ENCODE data around the gene PCDH15.

The PCDH15 gene

DNA sequence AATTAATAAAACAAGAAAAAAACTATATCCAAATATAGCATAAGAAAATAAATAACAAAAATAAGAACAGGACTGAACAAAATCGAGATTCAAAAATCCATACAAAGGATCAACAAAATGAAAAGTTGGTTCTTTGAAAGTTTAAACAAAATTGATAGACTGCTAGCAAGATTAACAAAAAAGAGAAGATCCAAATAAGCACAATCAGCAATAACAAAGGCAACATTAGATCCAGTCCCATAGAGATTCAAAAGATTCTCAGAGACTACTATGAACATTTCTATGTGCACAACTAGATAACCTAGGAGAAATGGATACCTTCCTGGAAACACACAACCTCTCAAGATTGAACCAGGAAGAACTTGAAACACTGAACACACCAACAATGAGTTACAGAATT lies 534.6 kb downstream of the PCDH15 start:
- TF ChIP-seq L3MBTL2 (conservative IDR thresholded peaks at IDR 0.05) (no peak), ELF4 (IDR thresholded peaks at IDR 0.05) (no peak), BHLHE40 (IDR thresholded peaks at IDR 0.05; ENCODE audit: borderline replicate concordance) (no peak)
- CTCF ChIA-PET = no interaction called here
- no peak for DNase-seq (ENCODE audit: extremely low spot score)
- POLR2A ChIA-PET = no interaction called here

DNA sequence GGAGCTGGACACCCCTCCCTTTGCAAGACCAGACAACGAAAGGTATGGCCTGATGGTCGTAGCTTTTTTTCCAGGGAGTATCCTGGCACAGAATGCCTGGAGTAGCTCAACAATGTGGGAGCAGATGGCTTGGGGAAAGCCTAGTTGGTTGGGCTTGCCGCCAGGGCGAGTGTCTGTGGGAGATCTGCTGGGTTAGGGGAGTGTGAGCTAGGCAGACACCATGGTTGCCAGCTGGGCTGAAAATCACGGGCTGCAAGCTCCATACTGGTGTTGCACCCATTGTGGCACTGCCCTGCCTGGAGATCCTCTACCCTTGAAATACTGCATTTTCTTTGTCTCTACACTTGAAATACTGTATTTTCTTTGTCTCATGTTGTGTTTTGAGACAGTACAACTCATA lies 538.3 kb downstream of the PCDH15 start:
- CTCF ChIA-PET = no interaction called here
- POLR2A ChIA-PET = no interaction called here
- DNase-seq (ENCODE audit: extremely low spot score) = no peak
- no peak for TF ChIP-seq SP1 (IDR thresholded peaks at IDR 0.05)
- no peak for TF ChIP-seq FOXK2 (IDR thresholded peaks at IDR 0.05)
- TF ChIP-seq HDGF (IDR thresholded peaks at IDR 0.05; ENCODE audit: borderline replicate concordance) = no peak
- TF ChIP-seq ELF4 (IDR thresholded peaks at IDR 0.05) = no peak
- TF ChIP-seq ARNT (IDR thresholded peaks at IDR 0.05) = no peak
- TF ChIP-seq FOXA1 (IDR thresholded peaks at IDR 0.05) = no peak

DNA sequence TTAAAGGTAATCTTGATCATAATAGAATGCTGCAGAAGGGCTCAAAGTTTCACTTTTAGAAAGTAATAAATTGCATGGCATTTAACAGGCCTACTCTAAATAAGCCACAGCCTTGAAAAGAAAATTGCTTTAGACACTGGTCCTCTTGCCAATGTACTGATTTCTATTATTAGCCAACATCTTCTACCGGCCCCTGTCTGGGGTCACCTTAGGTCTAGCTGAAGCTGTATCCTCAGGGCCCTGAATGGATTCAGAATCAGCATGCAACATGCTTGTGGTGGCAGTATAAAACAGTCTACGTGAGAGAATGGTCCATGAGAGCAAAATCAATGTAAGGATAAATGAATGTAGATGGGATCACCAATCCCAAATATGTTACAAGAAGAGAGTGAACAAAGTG lies 541.9 kb downstream of the PCDH15 start:
- DNase-seq (ENCODE audit: extremely low spot score) = no peak
- no peak for TF ChIP-seq FOXK2 (IDR thresholded peaks at IDR 0.05)
- no peak for TF ChIP-seq ARNT (IDR thresholded peaks at IDR 0.05)
- TF ChIP-seq BHLHE40 (IDR thresholded peaks at IDR 0.05; ENCODE audit: borderline replicate concordance) = no peak
- no peak for TF ChIP-seq ELF4 (IDR thresholded peaks at IDR 0.05)
- TF ChIP-seq, protein P1, sequence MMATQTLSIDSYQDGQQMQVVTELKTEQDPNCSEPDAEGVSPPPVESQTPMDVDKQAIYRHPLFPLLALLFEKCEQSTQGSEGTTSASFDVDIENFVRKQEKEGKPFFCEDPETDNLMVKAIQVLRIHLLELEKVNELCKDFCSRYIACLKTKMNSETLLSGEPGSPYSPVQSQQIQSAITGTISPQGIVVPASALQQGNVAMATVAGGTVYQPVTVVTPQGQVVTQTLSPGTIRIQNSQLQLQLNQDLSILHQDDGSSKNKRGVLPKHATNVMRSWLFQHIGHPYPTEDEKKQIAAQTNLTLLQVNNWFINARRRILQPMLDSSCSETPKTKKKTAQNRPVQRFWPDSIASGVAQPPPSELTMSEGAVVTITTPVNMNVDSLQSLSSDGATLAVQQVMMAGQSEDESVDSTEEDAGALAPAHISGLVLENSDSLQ (IDR thresholded peaks at IDR 0.05) = no peak
- no peak for TF ChIP-seq FOXM1 (IDR thresholded peaks at IDR 0.05; ENCODE audit: borderline replicate concordance)
- no peak for TF ChIP-seq ZNF384 (IDR thresholded peaks at IDR 0.05)
- no peak for TF ChIP-seq CTBP1 (IDR thresholded peaks at IDR 0.05; ENCODE audit: borderline replicate concordance)
- TF ChIP-seq FOXA1 (IDR thresholded peaks at IDR 0.05) = no peak
- no peak for TF ChIP-seq L3MBTL2 (conservative IDR thresholded peaks at IDR 0.05)
- no peak for TF ChIP-seq LEF1 (IDR thresholded peaks at IDR 0.05; ENCODE audit: borderline replicate concordance)
- no peak for TF ChIP-seq SUZ12 (IDR thresholded peaks at IDR 0.05)
- TF ChIP-seq SP1 (IDR thresholded peaks at IDR 0.05) = no peak
- TF ChIP-seq TARDBP (IDR thresholded peaks at IDR 0.05) = no peak
- ChIA-PET POLR2A (no interaction called here), CTCF (no interaction called here)

DNA sequence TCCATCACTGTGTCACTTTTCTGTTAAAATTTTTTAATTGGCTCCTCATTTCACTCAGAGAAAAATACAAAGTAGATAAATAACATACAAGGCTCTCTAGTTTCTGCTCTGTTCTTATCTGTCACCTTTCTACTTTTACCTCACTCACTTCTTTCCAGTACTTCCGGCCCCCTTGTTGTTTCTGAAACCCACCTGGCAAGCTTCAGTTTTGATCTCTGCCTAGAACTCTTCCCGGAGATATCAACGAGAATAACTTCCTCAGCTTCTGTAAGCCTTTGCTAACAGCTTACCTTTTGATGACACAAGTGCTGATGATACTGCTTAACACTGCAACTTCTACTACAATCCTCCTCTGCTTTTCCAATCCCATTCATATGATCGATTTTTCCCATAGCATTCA lies 566.2 kb downstream of the PCDH15 start:
- TF ChIP-seq ARNT (IDR thresholded peaks at IDR 0.05) = no peak
- no peak for TF ChIP-seq FOXK2 (IDR thresholded peaks at IDR 0.05)
- TF ChIP-seq HDGF (IDR thresholded peaks at IDR 0.05; ENCODE audit: borderline replicate concordance) = no peak
- no peak for TF ChIP-seq ELF4 (IDR thresholded peaks at IDR 0.05)
- TF ChIP-seq CTBP1 (IDR thresholded peaks at IDR 0.05; ENCODE audit: borderline replicate concordance) = no peak
- TF ChIP-seq L3MBTL2 (conservative IDR thresholded peaks at IDR 0.05) = no peak
- TF ChIP-seq NFRKB (IDR thresholded peaks at IDR 0.05) = no peak
- ChIA-PET POLR2A (no interaction called here), CTCF (no interaction called here)
- DNase-seq (ENCODE audit: extremely low spot score) = no peak

DNA sequence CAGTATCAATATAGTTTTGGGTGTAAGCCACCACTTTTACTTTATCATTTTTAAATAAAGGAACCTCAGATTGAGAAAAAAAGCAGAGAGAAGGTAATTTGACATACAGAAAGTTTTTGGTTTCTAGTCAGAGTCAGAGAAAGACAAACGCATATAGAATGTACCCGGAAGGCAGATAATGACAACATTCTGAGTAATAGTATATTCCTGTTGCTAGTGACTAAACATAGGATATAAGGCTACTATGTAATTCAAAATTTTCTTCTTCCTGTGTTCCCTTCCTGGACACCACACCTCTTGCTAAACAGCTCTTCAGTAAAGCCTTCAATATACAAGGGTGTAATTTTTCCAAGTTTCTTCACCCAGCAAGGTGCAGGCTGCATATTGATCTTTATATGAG lies 597.6 kb downstream of the PCDH15 start:
- CTCF ChIA-PET = no interaction called here
- no peak for DNase-seq (ENCODE audit: extremely low spot score)
- TF ChIP-seq CTBP1 (IDR thresholded peaks at IDR 0.05; ENCODE audit: borderline replicate concordance) = no peak
- no peak for TF ChIP-seq LEF1 (IDR thresholded peaks at IDR 0.05; ENCODE audit: borderline replicate concordance)
- no peak for TF ChIP-seq SUZ12 (IDR thresholded peaks at IDR 0.05)
- no peak for TF ChIP-seq FOXK2 (IDR thresholded peaks at IDR 0.05)
- no peak for TF ChIP-seq BHLHE40 (IDR thresholded peaks at IDR 0.05; ENCODE audit: borderline replicate concordance)
- no peak for TF ChIP-seq L3MBTL2 (conservative IDR thresholded peaks at IDR 0.05)
- POLR2A ChIA-PET = no interaction called here

DNA sequence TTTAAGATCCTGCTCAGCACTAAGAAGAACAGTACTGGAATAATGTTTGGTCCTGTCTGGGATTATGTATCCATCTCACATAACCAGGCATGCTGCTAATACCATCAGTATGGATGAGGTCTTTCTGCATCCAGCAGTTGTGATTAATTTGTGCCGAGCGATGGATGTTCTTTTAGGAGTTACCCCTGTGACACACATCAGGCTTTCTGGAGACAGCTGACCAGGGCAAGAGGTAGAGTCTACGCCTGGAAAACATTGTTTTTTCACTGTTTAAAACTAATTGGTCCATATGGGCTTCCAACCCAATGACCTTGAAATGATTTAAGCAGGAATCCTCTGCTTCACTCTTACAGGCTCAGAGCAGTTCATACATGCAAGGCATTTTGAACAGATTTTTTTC lies 603.0 kb downstream of the PCDH15 start:
- TF ChIP-seq ZNF384 (IDR thresholded peaks at IDR 0.05) = no peak
- no peak for TF ChIP-seq ELF4 (IDR thresholded peaks at IDR 0.05)
- TF ChIP-seq HDGF (IDR thresholded peaks at IDR 0.05; ENCODE audit: borderline replicate concordance) = no peak
- TF ChIP-seq ARNT (IDR thresholded peaks at IDR 0.05) = no peak
- TF ChIP-seq, protein P1 (IDR thresholded peaks at IDR 0.05) = no peak
- no peak for TF ChIP-seq CTBP1 (IDR thresholded peaks at IDR 0.05; ENCODE audit: borderline replicate concordance)
- TF ChIP-seq FOXK2 (IDR thresholded peaks at IDR 0.05) = no peak
- no peak for TF ChIP-seq L3MBTL2 (conservative IDR thresholded peaks at IDR 0.05)
- TF ChIP-seq SP1 (IDR thresholded peaks at IDR 0.05) = no peak
- TF ChIP-seq LEF1 (IDR thresholded peaks at IDR 0.05; ENCODE audit: borderline replicate concordance) = no peak
- TF ChIP-seq BHLHE40 (IDR thresholded peaks at IDR 0.05; ENCODE audit: borderline replicate concordance) = no peak
- TF ChIP-seq TARDBP (IDR thresholded peaks at IDR 0.05) = no peak
- TF ChIP-seq NFRKB (IDR thresholded peaks at IDR 0.05) = no peak
- no peak for TF ChIP-seq FOXM1 (IDR thresholded peaks at IDR 0.05; ENCODE audit: borderline replicate concordance)
- TF ChIP-seq SUZ12 (IDR thresholded peaks at IDR 0.05) = no peak
- no peak for TF ChIP-seq FOXA1 (IDR thresholded peaks at IDR 0.05)
- ChIA-PET CTCF (interaction anchor here (0.7 kb wide), 1 partner anchor 603 kb away, joined by 4 read pairs; the partner anchor contains the start of gene PCDH15), POLR2A (no interaction called here)
- DNase-seq (ENCODE audit: extremely low spot score) = no peak

DNA sequence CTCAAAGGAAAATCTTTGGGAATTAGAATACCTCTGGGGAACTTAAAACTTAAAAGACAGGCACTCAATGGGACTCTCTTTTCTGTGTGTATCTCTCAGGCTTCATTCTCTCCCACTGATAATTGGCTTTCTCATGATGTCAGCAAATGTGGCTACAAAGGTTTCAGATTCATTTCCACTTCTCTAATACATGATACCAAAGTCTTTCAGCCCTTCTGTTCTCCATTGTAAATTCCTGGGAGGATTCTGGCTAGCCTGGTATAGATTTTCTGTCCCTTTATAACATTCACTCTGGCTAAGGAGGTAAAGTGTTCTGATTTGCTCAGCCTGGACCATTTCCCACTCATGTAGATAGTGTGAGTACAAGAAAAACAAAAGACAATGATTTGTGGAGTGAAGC lies 606.2 kb downstream of the PCDH15 start:
- no peak for DNase-seq (ENCODE audit: extremely low spot score)
- POLR2A ChIA-PET = no interaction called here
- no peak for TF ChIP-seq SUZ12 (IDR thresholded peaks at IDR 0.05)
- no peak for TF ChIP-seq HDGF (IDR thresholded peaks at IDR 0.05; ENCODE audit: borderline replicate concordance)
- TF ChIP-seq ELF4 (IDR thresholded peaks at IDR 0.05) = no peak
- no peak for TF ChIP-seq ARNT (IDR thresholded peaks at IDR 0.05)
- no peak for TF ChIP-seq CTBP1 (IDR thresholded peaks at IDR 0.05; ENCODE audit: borderline replicate concordance)
- no peak for TF ChIP-seq L3MBTL2 (conservative IDR thresholded peaks at IDR 0.05)
- TF ChIP-seq, protein P1 (IDR thresholded peaks at IDR 0.05) = no peak
- TF ChIP-seq BHLHE40 (IDR thresholded peaks at IDR 0.05; ENCODE audit: borderline replicate concordance) = no peak
- no peak for TF ChIP-seq ZNF384 (IDR thresholded peaks at IDR 0.05)
- no peak for TF ChIP-seq LEF1 (IDR thresholded peaks at IDR 0.05; ENCODE audit: borderline replicate concordance)
- no peak for TF ChIP-seq FOXK2 (IDR thresholded peaks at IDR 0.05)
- no peak for TF ChIP-seq FOXA1 (IDR thresholded peaks at IDR 0.05)
- no peak for TF ChIP-seq TARDBP (IDR thresholded peaks at IDR 0.05)
- TF ChIP-seq FOXM1 (IDR thresholded peaks at IDR 0.05; ENCODE audit: borderline replicate concordance) = no peak
- TF ChIP-seq NFRKB (IDR thresholded peaks at IDR 0.05) = no peak
- CTCF ChIA-PET = no interaction called here

All from HEK293T (cell line).